Immature natural killer cell (primary cell): ENCODE results near the gene CPEB4. TPM values are rescaled to one million over a fixed set of nuclear protein-coding genes. Genes with fewer than 3 reads are reported as not detected.

Experiments used
- DNase-seq, 3 donors: peaks; one replicate each; pipeline ENCODE4 v3.0.0; 2022; ENCODE audit warnings: mixed read lengths in 1 of 3
- H3K27ac Mint-ChIP-seq, 6 donors: one replicate each; pipeline ENCODE4 v1.8.0; 2020; ENCODE audit warnings: mixed read lengths in 6 of 6, mild to moderate bottlenecking in 5 of 6, inconsistent platforms in 4 of 6, moderate library complexity in 3 of 6
- H3K27me3 Mint-ChIP-seq, 3 donors: one replicate each; pipeline ENCODE4 v1.8.0; 2020 to 2021; ENCODE audit warnings: low read depth in 3 of 3, mild to moderate bottlenecking in 3 of 3, mixed read lengths in 3 of 3, moderate library complexity in 3 of 3, inconsistent platforms in 1 of 3
- H3K36me3 Mint-ChIP-seq, 3 donors: one replicate each; pipeline ENCODE4 v1.8.0; 2020; ENCODE audit warnings: mixed read lengths in 3 of 3, inconsistent platforms in 2 of 3, mild to moderate bottlenecking in 2 of 3
- H3K4me1 Mint-ChIP-seq, 2 donors: one replicate each; pipeline ENCODE4 v1.8.0; 2020; ENCODE audit warnings: inconsistent platforms in 2 of 2, mild to moderate bottlenecking in 2 of 2, mixed read lengths in 2 of 2, moderate library complexity in 1 of 2
- H3K4me3 Mint-ChIP-seq, 5 donors: one replicate each; pipeline ENCODE4 v1.8.0; 2020; ENCODE audit warnings: mild to moderate bottlenecking in 5 of 5, mixed read lengths in 5 of 5, inconsistent platforms in 3 of 5, moderate library complexity in 3 of 5
- H3K9me3 Mint-ChIP-seq, 6 donors: one replicate each; pipeline ENCODE4 v1.8.0; 2020; ENCODE audit warnings: mild to moderate bottlenecking in 6 of 6, mixed read lengths in 6 of 6, inconsistent platforms in 4 of 6, moderate library complexity in 3 of 6
- polyA plus RNA-seq, 3 donors: library from polyadenylated mRNA; unstranded; fragments of 300-500 nt; fragmentation: Illumina TruSeq; gene quantifications; one replicate each; pipeline ENCODE4 v1.2.3, GENCODE V29; 2021

Gene CPEB4
- polyA plus RNA-seq, 3 donors from 2014 or later: 0.51 to 5.9 (median 3.0) TPM

GRCh38 chr5:173866858-173867679, 21.1 kb upstream of the CPEB4 start:
- Mint-ChIP-seq H3K9me3 (no peaks in the 10 kb centered on the region), H3K36me3 (no peaks in the 10 kb centered on the region), H3K27me3 (peaks cover 0 to 1% (median 0%) of the 10 kb centered on the region in 3 donors), H3K27ac (no peak overlapping the region), H3K4me3 (no peak overlapping the region), H3K4me1 (no peaks in the 10 kb centered on the region)
- no peak for DNase-seq

GRCh38 chr5:173868096-173868880, 19.9 kb upstream of the CPEB4 start:
- no peaks in the 10 kb centered on the region for H3K9me3 Mint-ChIP-seq
- H3K27me3 Mint-ChIP-seq: peaks cover 0 to 1% (median 0%) of the 10 kb centered on the region in 3 donors
- H3K36me3 Mint-ChIP-seq: no peaks in the 10 kb centered on the region
- no peak for DNase-seq
- no peaks in the 10 kb centered on the region for H3K4me1 Mint-ChIP-seq
- no peak overlapping the region for H3K4me3 Mint-ChIP-seq
- H3K27ac Mint-ChIP-seq: no peak overlapping the region

- Mint-ChIP-seq H3K9me3 (peaks cover 0 to under 1% (median 0%) of the 10 kb centered on the region in 6 donors), H3K4me1 (no peaks in the 10 kb centered on the region), H3K36me3 (no peaks in the 10 kb centered on the region), H3K4me3 (no peak overlapping the region), H3K27ac (no peak overlapping the region), H3K27me3 (peaks cover 0 to 1% (median 0%) of the 10 kb centered on the region in 3 donors)
- DNase-seq: no peak
Observed at GRCh38 chr5:173869316-173869715, 18.8 kb upstream of the CPEB4 start.

- DNase-seq: no peak
- no peak overlapping the region for H3K4me3 Mint-ChIP-seq
- H3K9me3 Mint-ChIP-seq: peaks cover 0 to 2% (median 0%) of the 10 kb centered on the region in 6 donors
- no peaks in the 10 kb centered on the region for H3K4me1 Mint-ChIP-seq
- H3K36me3 Mint-ChIP-seq: no peaks in the 10 kb centered on the region
- H3K27me3 Mint-ChIP-seq: peaks cover 0 to 1% (median 0%) of the 10 kb centered on the region in 3 donors
- no peak overlapping the region for H3K27ac Mint-ChIP-seq
Observed at GRCh38 chr5:173872957-173873305, 15.2 kb upstream of the CPEB4 start.

- Mint-ChIP-seq H3K4me1 (no peaks in the 10 kb centered on the region), H3K9me3 (peaks cover 0 to 2% (median 0%) of the 10 kb centered on the region in 6 donors), H3K4me3 (no peak overlapping the region), H3K36me3 (no peaks in the 10 kb centered on the region), H3K27ac (no peak overlapping the region), H3K27me3 (peaks cover 0 to 1% (median 0%) of the 10 kb centered on the region in 3 donors)
- DNase-seq: no peak
Observed at GRCh38 chr5:173873306-173873922, 14.7 kb upstream of the CPEB4 start.

GRCh38 chr5:173875189-173875588, 13.0 kb upstream of the CPEB4 start:
- no peaks in the 10 kb centered on the region for H3K36me3 Mint-ChIP-seq
- no peak for DNase-seq
- no peak overlapping the region for H3K4me3 Mint-ChIP-seq
- no peak overlapping the region for H3K27ac Mint-ChIP-seq
- peaks cover 0 to 2% (median 0%) of the 10 kb centered on the region in 6 donors for H3K9me3 Mint-ChIP-seq
- H3K4me1 Mint-ChIP-seq: no peaks in the 10 kb centered on the region
- no peaks in the 10 kb centered on the region for H3K27me3 Mint-ChIP-seq

- peaks cover 0 to 2% (median 0%) of the 10 kb centered on the region in 6 donors for H3K9me3 Mint-ChIP-seq
- H3K36me3 Mint-ChIP-seq: peaks cover 0 to 3% (median 0%) of the 10 kb centered on the region in 3 donors
- H3K4me1 Mint-ChIP-seq: peaks cover 1% of the 10 kb centered on the region in 2 donors
- no peaks in the 10 kb centered on the region for H3K27me3 Mint-ChIP-seq
- DNase-seq: no peak
- no peak overlapping the region for H3K4me3 Mint-ChIP-seq
- H3K27ac Mint-ChIP-seq: no peak overlapping the region
Observed at GRCh38 chr5:173878224-173878967, 9.8 kb upstream of the CPEB4 start.

- no peaks in the 10 kb centered on the region for H3K9me3 Mint-ChIP-seq
- H3K4me1 Mint-ChIP-seq: peaks cover 19 to 22% of the 10 kb centered on the region in 2 donors
- no peak overlapping the region for H3K4me3 Mint-ChIP-seq
- no peak overlapping the region for H3K27ac Mint-ChIP-seq
- DNase-seq: no peak
- H3K27me3 Mint-ChIP-seq: no peaks in the 10 kb centered on the region
- peaks cover 0 to 3% (median 0%) of the 10 kb centered on the region in 3 donors for H3K36me3 Mint-ChIP-seq
Observed at GRCh38 chr5:173880306-173880985, 7.7 kb upstream of the CPEB4 start.

GRCh38 chr5:173881811-173882575, 6.2 kb upstream of the CPEB4 start:
- DNase-seq: no peak
- no peak overlapping the region for H3K27ac Mint-ChIP-seq
- H3K4me1 Mint-ChIP-seq: peaks cover 31 to 37% of the 10 kb centered on the region in 2 donors
- no peaks in the 10 kb centered on the region for H3K9me3 Mint-ChIP-seq
- no peaks in the 10 kb centered on the region for H3K27me3 Mint-ChIP-seq
- peaks cover 0 to 3% (median 0%) of the 10 kb centered on the region in 3 donors for H3K36me3 Mint-ChIP-seq
- no peak overlapping the region for H3K4me3 Mint-ChIP-seq

GRCh38 chr5:173882632-173883031, 5.5 kb upstream of the CPEB4 start:
- no peak for DNase-seq
- H3K27me3 Mint-ChIP-seq: no peaks in the 10 kb centered on the region
- no peaks in the 10 kb centered on the region for H3K9me3 Mint-ChIP-seq
- peaks cover 0 to 3% (median 0%) of the 10 kb centered on the region in 3 donors for H3K36me3 Mint-ChIP-seq
- H3K27ac Mint-ChIP-seq: no peak overlapping the region
- H3K4me1 Mint-ChIP-seq: peaks cover 37 to 43% of the 10 kb centered on the region in 2 donors
- H3K4me3 Mint-ChIP-seq: no peak overlapping the region

GRCh38 chr5:173883347-173883924, 4.7 kb upstream of the CPEB4 start:
- Mint-ChIP-seq H3K27me3 (peaks cover 0 to 4% (median 0%) of the 10 kb centered on the region in 3 donors), H3K36me3 (peaks cover 0 to 3% (median 0%) of the 10 kb centered on the region in 3 donors), H3K4me3 (no peak overlapping the region), H3K27ac (peak overlapping the region in 1 of 6 donors; percentile 24), H3K9me3 (no peaks in the 10 kb centered on the region), H3K4me1 (peaks cover 44 to 51% of the 10 kb centered on the region in 2 donors)
- no peak for DNase-seq
